ENCODE measurements around the gene SEPTIN12.
"Not testable (repeated sequence)": the region's sequence is repeated elsewhere in the genome, so short reads cannot be mapped to it uniquely, and the experiment has no call there.

Gene SEPTIN12

DNA sequence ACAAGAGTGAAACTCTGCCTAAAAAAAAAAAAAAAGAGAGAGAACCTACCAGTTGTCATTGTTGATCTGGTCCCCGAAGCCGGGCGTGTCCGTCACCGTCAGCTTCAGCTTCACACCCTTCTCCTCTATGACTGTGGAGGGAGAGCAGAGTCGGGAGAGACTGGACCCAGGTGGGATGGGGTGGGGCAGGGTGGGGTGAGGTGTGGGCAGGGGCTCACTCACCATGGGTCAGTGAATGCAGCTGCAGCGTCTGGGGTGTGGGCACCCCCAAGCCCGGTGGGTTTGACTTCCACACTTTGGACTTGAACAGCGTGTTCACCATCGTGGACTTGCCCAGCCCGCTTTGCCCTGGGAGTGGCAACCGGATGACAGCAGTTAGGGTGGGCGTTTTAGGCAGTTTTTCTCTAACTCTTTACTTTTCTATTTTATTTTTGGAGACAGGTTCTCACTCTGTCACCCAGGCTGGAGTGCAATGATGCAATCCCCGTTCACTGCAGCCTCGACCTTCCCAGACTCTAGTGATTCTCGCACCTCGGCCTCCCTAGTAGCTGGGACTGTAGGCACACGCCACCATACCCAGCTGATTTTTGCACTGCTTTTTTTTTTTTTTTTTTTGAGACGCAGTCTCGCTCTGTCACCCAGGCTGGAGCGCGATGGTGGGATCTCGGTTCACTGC, 2.2 kb downstream of the SEPTIN12 start:
- no peak for DNase-seq (ENCODE audit: low read depth in 2 of 3, low spot score in 2 of 3)

DNA sequence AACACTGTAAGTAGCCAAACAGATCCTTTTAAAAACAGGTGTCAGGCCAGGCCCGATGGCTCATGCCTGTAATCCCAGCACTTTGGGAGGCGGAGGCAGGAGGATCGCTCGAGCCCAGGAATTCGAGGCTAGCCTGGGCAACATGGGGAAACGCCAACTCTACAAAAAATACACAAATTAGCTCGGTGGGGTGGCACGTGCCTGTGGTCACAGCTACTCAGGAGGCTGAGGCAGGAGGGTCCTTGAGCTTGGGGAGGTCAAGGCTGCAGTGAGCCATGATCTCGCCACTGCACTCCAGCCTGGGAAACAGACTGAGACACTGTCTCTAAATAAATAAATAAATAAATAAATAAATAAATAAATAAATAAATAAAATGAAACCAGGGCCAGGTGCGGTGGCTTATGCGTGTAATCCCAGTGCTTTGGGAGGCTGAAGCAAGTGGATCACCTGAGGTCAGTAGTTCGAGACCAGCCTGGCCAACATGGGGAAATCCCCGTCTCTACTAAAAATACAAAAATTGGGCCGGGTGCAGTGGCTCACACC, 3.6 kb downstream of the SEPTIN12 start:
- DNase-seq (ENCODE audit: low read depth in 2 of 3, low spot score in 2 of 3) = not testable (repeated sequence)

DNA sequence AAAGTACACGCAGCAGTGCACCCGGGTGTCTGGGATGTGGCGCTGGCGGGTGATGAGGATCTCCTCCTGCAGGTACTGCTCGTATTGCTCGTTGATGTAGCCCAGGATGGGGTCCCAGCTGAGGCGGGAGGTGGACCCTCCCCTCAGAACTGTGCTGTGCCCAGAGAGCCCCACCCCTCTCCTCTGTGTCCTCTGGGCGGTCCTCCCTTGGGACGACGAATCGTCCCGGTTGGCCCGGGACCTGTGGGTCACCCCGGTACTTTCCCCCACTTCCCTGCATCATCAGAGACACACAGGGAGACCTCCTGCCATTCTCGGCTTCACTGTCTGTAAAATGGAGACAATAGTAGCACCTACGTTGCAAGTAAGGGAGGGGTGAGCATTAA, 4.2 kb downstream of the SEPTIN12 start:
- DNase-seq (ENCODE audit: low read depth in 2 of 3, low spot score in 2 of 3) = no peak

DNA sequence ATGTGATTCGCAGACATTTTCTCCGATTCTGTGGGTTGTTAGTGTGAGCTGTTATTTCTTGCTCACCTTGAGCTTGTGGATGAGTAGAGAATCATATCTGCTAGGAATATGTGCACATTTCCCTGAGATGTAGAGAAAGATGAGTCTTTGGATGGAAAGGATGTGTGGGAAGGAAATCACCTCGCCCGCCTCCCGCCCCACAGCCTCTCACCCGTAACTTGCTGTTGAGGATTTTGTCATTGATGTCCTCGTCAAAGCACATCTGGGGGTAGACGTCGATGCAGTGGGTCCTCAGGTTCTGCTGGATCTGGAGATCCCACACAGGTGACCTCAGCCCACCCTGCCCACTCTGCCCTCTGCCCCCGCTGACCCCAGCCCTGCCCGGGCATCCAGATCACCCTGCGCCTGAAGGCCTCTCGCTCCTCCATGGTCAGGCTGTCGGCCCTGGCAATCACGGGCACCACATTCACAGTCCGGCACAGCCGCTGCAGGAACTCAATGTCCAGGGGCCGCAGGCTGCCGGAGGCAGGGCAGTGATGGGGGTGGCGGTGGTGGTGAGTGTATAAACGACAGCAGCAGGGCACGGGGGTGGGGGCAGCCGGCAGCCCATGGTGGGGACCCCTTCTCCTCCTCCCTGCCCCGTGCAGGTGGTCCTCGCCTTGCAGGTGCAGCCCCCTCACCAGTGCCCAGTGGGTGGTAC, 4.7 kb downstream of the SEPTIN12 start:
- no peak for DNase-seq (ENCODE audit: low read depth in 2 of 3, low spot score in 2 of 3)

DNA sequence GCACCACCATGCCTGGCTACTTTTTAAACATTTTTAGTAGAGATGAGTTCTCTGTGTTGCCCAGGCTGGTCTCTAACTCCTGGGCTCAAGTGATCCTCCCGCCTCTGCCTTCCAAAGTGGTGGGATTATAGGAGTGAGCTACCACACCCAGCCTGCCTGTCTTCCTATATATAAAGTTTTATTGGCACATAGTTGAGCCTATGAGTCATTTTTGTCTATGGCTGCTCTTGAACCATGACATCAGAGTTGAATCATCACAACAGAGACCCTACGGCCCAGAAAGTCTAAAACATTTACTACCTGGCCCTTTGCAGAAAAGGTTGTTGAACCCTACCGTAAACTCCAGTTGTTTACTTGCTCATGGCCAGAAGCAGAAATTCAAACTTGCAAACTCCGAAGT, 7.9 kb downstream of the SEPTIN12 start:
- no peak for DNase-seq (ENCODE audit: low read depth in 2 of 3, low spot score in 2 of 3)

DNA sequence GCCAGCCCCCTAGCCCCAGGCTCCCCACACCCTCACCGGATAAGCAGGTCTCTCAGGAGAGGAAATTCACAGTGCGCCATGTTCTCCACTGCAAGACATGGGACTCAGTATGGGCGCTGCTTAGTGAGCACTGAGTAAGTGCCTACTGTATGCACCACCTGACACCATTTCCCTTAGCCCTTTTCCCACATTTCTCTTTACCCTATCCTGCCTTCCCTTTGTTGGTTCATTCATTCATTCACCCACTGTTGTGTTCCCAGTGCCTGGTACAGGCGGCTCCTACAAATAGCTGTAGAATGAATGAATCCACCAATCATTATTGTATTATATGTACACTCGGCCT, 10.1 kb downstream of the SEPTIN12 start:
- no peak for DNase-seq (ENCODE audit: low read depth in 2 of 3, low spot score in 2 of 3)

DNA sequence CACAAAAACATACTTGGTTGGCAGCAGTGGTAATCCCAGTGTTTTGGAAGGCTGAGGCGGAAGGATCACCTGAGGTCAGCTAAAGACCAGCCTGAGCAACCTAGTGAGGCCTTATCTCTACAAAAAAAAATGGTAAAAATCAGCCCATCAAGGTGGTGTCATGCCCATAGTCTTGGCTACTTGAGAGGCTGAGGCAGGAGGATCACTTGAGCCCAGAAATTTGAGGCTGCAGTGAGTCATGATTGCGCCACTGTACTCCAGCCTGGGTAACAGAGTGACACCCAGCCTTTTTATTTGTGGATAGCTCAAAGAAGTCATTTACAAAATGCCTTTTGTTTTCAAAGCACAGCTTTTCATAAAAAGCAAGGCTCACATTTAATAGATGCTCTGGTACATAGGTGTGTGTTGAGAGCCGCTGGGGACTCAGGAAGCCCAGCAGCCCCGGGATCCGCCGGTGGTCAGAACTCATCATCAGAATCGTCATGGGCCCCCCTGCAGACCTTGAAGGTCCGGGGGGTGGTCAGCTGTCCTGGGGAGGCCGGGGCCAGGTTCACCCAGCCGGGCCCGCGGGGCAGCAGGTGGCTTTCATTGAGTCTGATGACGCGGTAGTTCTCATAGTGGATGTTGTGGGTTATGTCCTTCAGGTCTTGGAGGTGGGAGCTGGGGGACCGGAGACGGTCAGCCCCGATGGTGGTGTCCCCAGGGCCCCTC, 10.7 kb downstream of the SEPTIN12 start:
- DNase-seq (ENCODE audit: low read depth in 2 of 3, low spot score in 2 of 3) = no peak

DNA sequence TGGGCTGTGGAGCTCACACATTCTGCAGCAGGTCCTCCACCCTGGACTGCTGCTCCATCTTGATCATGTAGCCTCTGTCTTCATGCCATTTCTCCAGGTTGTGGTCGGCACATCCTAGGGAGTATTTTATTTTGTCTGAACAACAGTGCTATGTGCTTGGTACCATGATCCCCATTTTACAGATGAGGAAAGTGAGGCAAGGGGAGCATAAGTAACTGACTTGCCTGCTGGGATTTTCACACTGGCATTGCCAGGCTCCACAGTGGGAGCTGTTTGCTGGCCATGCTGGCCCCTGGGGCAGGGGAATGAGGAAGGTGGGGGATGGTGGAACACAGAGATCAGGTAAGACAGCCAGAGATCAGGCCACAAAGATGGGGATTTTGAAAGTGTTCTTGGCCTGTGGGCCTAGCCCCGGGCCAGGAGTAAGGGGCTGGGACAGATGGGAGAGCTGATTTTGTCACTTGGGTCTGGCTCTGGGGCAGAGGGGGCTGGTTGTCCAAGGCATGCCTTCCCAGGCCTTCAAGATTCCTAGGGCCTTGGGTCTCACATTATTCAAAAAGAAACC, 11.9 kb downstream of the SEPTIN12 start:
- DNase-seq (ENCODE audit: low read depth in 2 of 3, low spot score in 2 of 3) = no peak

DNA sequence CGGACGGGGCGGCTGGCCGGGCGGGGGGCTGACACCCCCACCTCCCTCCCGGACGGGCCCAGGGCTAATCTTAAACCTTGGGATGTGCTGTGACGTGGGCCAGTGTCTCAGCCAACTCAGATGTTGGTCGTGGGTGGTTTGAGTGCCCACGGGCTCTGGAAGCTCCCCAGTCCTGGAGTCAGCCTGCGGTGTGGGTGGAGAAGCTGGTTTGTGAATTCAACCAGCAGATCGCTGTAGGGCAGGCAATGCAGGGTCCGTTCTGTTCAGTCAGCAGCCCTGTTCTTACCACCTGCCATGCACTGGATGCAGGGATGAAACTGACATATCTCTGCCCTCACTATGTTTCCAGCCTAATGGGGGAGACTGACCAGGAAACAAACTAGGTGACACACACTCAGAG, 13.1 kb downstream of the SEPTIN12 start:
- DNase-seq (ENCODE audit: low read depth in 2 of 3, low spot score in 2 of 3) = no peak

DNA sequence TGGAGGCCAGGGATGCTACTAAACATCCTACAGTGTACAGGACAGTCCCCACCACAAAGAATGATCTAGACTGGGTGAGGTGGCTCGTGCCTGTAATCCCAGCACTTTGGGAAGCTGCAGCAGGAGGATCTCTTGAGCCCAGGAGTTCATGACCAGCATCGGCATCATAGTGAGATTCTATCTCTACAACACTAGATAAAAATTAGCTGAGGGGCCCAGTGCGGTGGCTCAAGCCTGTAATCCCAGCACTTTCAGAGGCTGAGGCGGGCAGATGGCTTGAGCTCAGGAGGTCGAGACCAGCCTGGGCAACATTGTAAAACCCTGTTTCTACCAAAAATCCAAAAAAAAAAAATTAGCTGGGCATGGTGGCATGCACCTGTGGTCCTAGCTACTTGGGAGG, 15.8 kb downstream of the SEPTIN12 start:
- DNase-seq (ENCODE audit: low read depth in 2 of 3, low spot score in 2 of 3) = no peak

DNA sequence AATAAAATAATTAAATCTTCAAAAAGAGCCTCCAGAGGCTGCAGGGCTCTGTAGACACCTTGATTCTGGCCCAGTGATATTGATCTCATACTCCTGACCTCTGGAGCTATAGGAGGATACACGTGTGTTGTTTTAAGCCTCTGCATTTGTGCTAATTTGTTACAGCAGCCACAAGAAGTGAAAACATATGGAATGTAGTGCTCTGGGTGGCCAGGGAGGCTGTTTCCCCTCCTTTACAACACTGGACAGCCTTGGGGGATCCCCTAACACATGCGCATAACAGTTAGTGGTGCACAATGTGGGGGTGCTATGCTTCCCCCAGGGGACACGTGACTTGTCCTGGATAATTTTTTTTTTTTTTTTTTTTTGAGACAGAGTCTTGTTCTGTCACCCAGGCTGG, 16.5 kb downstream of the SEPTIN12 start:
- DNase-seq (ENCODE audit: low read depth in 2 of 3, low spot score in 2 of 3) = no peak

DNA sequence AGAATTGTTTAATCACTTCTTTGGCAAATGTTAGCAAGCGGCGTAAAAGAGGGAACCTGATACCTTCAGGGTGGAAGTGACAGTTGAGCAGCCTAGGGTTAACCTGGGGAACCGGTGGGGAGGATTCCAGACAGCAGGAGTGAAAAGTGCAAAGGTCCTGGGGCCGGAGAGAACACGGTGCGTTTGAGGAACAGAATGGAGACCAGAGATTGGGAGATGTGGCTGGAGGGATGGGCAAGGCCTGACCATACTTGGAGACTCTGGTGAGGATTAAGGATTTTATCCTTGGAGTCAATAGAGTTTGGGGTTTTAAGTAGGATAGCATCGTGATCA, 18.9 kb downstream of the SEPTIN12 start:
- no peak for DNase-seq (ENCODE audit: low read depth in 2 of 3, low spot score in 2 of 3)

DNA sequence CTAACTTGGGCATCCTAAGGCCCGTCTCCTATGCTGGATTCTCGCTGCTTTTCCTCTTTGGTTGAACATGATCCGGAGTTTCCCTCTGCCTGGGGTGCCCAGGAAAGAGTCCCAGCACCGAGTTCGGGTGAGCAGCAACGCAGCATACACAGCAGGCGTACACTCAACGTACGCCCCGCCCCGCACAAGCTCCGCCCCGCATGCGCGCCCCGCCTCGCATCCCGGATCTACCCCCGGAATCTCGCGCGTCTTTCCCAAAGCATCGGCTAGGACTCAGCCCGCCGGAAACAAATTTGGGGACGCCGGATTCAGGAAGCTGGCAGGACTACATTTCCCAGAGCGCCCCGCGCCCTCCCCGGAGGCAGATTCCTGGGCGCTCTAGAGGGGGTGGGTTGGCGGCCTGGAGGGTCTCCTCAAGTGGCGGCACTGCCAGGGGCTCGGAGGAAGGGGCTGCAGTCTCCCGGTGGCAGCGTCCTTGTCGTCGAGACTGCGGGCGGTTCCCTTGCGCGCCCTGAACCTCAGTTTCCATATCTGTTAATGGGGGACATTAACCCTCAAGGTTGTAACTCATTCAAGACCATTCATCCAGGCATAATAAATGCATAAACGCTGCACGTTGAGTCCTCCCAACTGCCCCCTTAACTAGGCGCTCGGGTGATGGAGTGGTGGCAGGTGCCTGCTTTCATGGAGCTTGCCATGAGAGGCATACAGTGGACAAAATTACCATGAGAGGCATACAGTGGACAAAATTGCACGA, 19.4 kb downstream of the SEPTIN12 start:
- peak; percentile 74 to 86 (median 78) for DNase-seq (ENCODE audit: low read depth in 2 of 3, low spot score in 2 of 3)

DNA sequence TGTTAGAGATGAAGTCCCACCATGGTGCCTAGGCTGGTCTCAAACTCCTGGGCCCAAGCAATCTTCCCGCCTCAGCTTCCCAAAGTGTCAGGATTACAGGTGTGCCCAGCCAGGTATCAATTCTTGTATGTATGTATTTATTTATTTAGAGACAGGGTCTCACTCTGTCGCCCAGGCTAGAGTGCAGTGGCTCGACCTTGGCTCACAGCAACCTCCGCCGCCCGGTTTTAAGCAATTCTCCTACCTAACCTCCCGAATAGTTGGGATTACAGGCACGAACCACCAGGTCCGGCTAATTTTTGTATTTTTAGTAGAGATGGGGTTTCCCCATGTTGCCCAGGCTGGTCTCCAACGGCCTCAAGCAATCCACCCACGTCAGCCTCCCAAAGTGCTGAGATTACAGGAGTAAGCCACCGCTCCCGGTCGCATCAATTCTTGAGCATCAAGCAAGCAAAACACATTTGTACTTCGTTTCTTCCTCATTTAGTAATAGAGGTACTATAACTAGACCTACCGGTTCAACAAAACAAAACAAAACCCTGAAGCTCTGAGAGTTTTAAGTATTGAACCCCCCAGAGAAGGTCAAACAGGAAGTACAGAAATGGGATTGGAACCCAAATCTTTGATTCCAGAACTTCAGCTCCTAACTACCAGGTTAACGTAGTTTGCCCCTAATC, 20.1 kb downstream of the SEPTIN12 start:
- DNase-seq (ENCODE audit: low read depth in 2 of 3, low spot score in 2 of 3) = no peak

DNA sequence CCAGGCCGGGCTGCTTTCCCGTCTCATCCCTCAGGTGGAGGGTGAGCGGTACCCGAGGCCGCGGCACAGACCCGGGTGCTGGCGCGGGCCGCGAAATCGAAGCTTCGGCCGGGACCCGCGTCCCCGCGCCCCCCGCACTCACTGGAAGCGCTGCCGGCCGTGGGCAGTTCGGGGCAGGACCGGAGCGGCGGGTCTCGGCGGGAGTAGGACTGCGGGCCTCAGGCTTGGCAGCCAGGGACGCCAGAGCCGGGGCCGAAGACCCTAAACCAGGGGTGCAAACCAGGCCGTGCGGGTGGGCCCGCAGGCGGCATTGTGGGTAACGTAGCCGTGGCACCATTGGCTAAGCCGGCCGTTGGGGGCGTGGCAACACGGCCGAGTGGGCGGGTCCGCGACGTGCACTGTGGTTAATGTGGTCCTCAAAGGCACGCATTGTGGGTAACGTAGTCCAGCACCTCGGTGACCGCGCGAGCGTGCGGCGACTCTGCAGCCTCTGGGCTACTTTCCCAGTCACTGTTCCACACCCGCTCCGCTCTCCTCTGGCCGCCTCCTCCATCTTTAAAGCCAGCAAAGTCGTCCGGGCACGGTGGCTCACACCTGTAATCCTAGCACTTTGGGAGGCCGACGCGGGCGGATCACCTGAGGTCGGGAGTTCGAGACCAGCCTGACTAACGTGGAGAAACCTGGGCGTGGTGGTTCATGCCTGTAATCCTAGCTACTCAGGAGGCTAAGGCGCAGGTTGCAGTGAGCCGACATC, 21.1 kb downstream of the SEPTIN12 start, which contains the start of gene ZNF500:
Gene ZNF500 (minus strand): TSS at position 288 of the 754 bp plus-strand sequence. CDS start 1,184 bp downstream, outside the sequence.
- DNase-seq (ENCODE audit: low read depth in 2 of 3, low spot score in 2 of 3) = peak; percentile 91 to 98 (median 95)

DNA sequence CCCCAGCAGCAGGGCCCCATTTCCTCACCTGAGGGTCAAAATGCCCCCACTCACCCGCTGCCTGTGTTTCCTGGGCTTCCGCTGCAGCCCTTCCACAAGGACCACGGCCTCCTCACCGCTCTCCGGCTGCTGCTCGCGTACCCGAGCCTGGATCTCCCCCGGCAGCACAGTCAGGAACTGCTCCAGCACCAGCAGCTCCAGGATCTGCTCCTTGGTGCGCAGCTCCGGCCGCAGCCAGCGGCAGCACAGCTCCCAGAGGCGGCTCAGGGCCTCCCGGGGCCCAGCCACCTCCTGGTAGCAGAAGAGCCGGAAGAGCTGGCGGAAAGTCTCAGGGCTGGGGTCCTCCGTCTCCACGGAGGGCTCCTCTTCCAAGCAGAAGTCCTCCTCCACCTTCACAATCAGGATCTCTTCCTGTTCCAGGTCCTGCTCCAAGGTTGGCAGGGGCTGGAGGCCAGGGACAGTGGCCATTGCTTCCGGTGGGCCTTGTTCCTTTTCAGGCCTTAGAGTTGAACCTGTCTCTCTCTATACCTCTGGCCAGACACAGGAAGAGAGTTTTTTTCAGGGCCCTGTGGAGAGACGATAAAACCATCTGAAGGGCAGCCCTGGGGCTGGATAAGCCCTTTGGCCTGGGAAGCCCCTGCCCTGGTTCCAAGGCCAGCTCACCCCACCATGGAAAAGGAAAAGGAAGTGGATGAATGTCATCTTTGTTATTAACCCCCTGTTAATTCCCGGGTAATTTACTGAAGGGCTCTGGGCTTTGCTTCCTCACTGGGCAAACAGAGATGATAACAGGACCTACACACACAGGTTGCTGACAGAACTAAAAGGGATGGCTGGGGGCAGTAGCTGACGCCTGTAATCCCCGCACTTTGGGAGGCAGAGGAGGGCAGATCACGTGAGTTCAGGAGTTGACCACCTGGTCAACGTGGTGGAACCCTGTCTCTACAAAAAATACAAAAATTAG, 22.4 kb downstream of the SEPTIN12 start:
- DNase-seq (ENCODE audit: low read depth in 2 of 3, low spot score in 2 of 3) = no peak

DNA sequence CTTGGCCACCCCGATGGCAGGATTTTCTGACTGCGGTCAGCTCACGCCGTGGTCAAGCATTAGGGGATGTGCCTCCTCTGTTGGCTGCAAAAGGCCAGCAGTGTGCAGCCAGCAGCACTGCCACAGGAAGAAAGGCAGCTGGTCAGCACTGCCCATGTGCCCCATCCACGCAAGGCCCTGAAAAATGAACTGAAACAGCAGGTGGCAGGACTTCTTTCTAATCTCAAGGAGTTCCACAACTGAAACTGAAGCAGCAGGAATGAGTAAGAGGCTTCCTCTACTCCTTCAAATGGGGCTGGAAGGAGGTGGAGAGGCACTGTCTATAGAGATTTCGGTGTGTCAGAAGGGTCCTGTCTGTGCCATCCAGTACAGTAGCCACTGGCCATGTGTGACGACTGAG, 24.4 kb downstream of the SEPTIN12 start:
- no peak for DNase-seq (ENCODE audit: low read depth in 2 of 3, low spot score in 2 of 3)

DNA sequence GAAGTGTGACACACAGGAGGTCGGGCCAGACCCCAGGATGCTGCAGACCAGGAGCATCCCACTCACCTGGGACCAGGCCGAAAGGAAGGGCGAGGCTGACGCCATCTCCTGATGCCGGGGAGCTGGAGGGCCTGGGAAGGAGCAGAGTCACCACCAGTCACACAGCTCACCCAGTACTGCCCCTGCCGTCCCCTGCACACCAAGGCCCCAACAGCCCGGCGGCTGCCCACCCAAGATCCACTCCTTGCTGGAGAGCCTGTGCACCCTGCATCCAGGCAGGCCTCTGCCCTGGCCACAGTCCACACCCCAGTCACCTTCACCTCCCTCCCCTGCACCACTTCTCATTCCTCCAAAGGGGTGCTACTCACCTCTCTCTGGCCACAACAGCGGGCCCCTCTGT, 25.9 kb downstream of the SEPTIN12 start:
- no peak for DNase-seq (ENCODE audit: low read depth in 2 of 3, low spot score in 2 of 3)

Data from activated CD8-positive, alpha-beta memory T cell treated with anti-CD3 and anti-CD28 coated beads for 48 hours (primary cell).